NCI-H1105 (cell line): Measurements from ENCODE around the gene ZC3H12D.

Experiments used
- DNase-seq: peaks from one replicate; lab custom pipeline; 2025; lab: John Stamatoyannopoulos, UW

ZC3H12D gene

GRCh38 chr6:149414009-149414408 lies 70.8 kb downstream of the ZC3H12D start:
- no peak for DNase-seq

DNA sequence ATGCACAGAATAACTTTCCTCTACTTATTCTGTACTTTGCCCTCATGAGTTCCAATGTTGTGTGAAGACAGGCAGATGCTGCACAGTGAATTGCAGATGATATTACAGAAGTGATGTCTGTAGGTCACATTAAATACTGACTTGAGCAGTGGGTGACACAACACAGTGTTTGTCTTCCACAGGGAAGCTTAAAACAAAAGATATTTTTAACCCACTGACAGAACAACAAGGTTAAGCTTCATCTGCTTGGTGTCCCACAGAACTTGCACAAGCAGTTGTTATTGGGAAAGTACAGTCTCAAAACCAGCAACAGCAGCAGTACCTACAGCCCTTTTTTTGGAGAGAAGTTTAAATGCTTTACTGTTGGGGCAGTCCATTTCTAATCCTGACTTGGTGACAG lies 74.3 kb downstream of the ZC3H12D start:
- no peak for DNase-seq

GRCh38 chr6:149409617-149410016 lies 75.2 kb downstream of the ZC3H12D start:
- no peak for DNase-seq

GRCh38 chr6:149405823-149406765 lies 78.7 kb downstream of the ZC3H12D start:
- no peak for DNase-seq

DNA sequence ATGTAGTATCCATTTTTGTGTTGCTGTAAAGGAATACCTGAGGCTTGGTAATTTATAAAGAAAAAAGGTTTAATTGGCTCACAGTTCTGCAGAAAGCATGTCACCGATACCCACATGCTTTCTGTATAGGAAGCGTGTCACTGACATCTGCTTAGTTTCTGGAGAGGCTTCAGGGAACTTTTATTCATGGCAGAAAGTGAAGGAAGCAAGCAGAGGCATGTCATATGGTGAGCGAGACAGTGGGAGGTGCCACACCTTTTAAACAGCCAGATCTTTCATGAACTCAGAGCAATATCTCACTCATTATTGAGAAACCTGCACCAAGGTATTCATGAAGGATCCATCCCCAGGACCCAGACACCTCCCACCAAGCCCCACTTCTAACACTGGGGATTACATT lies 81.3 kb downstream of the ZC3H12D start:
- DNase-seq, result no peak

DNA sequence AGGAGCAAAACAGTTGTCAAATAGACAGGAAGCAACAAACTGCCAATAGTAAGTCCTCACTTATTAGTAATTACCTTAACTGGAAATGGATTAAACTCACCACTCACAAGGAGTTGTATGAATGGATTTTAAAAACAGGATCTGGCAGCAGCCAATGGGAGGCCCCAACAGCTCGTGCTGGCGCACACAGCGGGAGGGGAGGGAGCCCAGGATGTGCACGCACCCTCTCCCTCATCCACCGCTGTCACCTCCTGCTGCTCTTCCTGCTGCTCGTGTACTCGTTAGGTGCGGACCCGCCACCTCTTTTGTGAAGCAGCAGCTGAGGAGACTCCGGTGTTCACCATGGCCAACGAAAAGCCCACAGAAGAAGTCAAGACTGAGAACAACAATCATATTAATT lies 84.8 kb downstream of the ZC3H12D start, which contains the start of gene SUMO4:
Gene SUMO4 (plus strand): TSS at position 213 of the 400 bp plus-strand sequence. CDS start 130 bp downstream, at position 343.
- DNase-seq, result no peak

DNA sequence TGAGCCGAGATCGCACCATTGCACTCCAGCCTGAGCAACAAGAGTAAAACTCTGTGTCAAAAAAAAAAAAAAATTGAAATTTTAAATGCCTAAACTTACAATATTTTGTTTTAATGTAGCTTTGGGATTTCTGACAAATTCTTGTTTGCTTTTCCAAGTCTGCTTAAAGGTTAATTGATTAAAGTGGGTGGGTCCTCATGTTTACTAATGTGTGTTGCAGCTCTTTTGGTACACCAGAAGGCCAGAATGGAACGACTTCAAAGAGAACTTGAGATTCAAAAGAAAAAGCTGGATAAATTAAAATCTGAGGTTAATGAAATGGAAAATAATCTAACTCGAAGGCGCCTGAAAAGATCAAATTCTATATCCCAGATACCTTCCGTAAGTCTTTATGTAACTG lies 87.4 kb downstream of the ZC3H12D start:
- no peak for DNase-seq
